Small intestine (tissue), 7 donors: ENCODE data around the gene TOGARAM1. TPM values are rescaled to one million over a fixed set of nuclear protein-coding genes. Genes with fewer than 3 reads are reported as not detected.

Experiments used
- DNase-seq, 2 donors: peaks; one replicate each; pipeline versions ENCODE4 v3.0.0 to v3.0.0-alpha.2; 2013
- FAIRE-seq: peaks from 2 replicates; lab custom pipeline; 2012; peaks lifted over from hg19 to GRCh38; lab: Jason Lieb, UNC
- H3K27ac ChIP-seq, 3 donors: one replicate each; pipeline ENCODE4 v1.5.1; 2013; ENCODE audit warnings: low read length in 2 of 3, mild to moderate bottlenecking in 2 of 3, control low read depth in 1 of 3, inconsistent platforms in 1 of 3, low read depth in 1 of 3, moderate library complexity in 1 of 3
- H3K27me3 ChIP-seq, 3 donors: one replicate each; pipeline ENCODE4 v1.6.1; 2013; ENCODE audit warnings: low read length in 3 of 3, inconsistent platforms in 1 of 3; ENCODE audit not compliant: control insufficient read depth in 3 of 3, insufficient read depth in 3 of 3
- H3K36me3 ChIP-seq, 3 donors: one replicate each; pipeline ENCODE4 v1.6.1; 2013; ENCODE audit warnings: low read length in 3 of 3, inconsistent platforms in 1 of 3, low read depth in 1 of 3, mild to moderate bottlenecking in 1 of 3, moderate library complexity in 1 of 3; ENCODE audit not compliant: control insufficient read depth in 3 of 3, insufficient read depth in 2 of 3
- H3K4me1 ChIP-seq, 3 donors: one replicate each; pipeline ENCODE4 v1.6.1; 2013; ENCODE audit warnings: low read length in 2 of 3, inconsistent platforms in 1 of 3, low read depth in 1 of 3, mild to moderate bottlenecking in 1 of 3, moderate library complexity in 1 of 3; ENCODE audit not compliant: control insufficient read depth in 3 of 3, insufficient read depth in 2 of 3
- H3K4me3 ChIP-seq, 3 donors: one replicate each; pipeline ENCODE4 v1.5.1; 2013; ENCODE audit warnings: low read length in 3 of 3, control low read depth in 1 of 3, inconsistent platforms in 1 of 3, low read depth in 1 of 3, mild to moderate bottlenecking in 1 of 3, moderate library complexity in 1 of 3
- H3K9me3 ChIP-seq, 2 donors: one replicate each; pipeline ENCODE4 v1.6.1; 2013; ENCODE audit warnings: low read depth in 1 of 2, low read length in 1 of 2; ENCODE audit not compliant: control insufficient read depth in 2 of 2, insufficient read depth in 1 of 2
- WGBS, 3 donors: extraction: QIAGEN DNeasy Blood & Tissue Kit; methylation state at CpG; one replicate each; pipeline ENCODE4 v1.1.7; 2013; 5-methylcytosine and 5-hydroxymethylcytosine counted together
- polyA plus RNA-seq, 4 donors: library from polyadenylated mRNA; stranded (reverse) in 3 of 4; unstranded in 1 of 4; fragments of 200-250 nt in 3 of 4; fragments of 120-200 nt in 1 of 4; gene quantifications; one replicate each; pipeline versions ENCODE4 v1.2.1 to v1.2.3, GENCODE V29; 2013
- donor health status: healthy with polysubstance abuse.
- donor health status: control.
- donor health status: control.
- donor health status: Bipolar disorder and iron deficiency.
- donor health status: healthy.

The TOGARAM1 gene
- polyA plus RNA-seq, 4 donors, result 2.4 to 22.1 (median 7.9) TPM

DNA sequence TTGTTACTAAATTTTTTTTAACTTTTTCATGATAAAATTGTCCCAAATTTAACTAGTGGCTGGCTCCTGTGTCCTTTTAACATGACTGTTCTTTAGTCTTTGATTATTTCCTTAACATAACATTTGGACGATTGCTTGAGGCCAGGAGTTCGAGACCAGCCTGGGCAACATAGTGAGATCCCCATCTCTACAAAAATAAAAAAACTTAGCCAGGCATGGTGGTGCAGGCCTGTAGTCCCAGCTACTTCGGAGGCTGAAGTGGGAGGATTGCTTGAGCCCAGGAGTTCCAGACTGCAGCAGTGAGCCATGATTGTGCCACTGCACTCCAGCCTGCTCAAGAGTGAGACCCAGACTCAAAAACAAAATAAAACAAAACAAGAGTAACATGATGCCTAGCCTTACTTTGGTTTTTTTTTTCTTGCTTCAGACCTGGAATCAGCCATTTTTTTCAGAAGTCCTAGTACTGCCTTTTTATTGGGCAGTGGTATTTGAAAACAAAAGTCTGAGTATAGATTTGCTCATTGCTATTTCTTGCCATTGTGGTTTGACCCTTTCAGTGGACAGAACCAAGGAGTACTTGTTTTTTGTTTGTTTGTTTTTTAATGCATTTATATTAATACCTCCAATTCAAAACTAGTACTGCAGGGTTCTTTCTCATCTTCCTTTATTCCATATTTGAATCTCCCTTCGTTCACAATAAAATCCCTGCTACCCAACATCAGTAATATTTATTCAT lies 4.8 kb downstream of the TOGARAM1 start:
- FAIRE-seq, result no peak
- H3K4me1 ChIP-seq, result peaks cover 2 to 23% (median 8%) of the 10 kb centered on the region in 3 donors
- peaks cover 0 to 2% of the 10 kb centered on the region in 2 donors for H3K9me3 ChIP-seq
- 77 to 87% (median 78%) methylated on average over 4 of the region's 4 CpGs for whole genome bisulfite sequencing, 3 donors
- DNase-seq, result no peak
- H3K27me3 ChIP-seq, result no peaks in the 10 kb centered on the region
- H3K36me3 ChIP-seq, result peaks cover 0 to 9% (median 0%) of the 10 kb centered on the region in 3 donors
- H3K27ac ChIP-seq, result no peak overlapping the region
- H3K4me3 ChIP-seq, result peak overlapping the region in 2 of 3 donors; percentile 4 to 24

DNA sequence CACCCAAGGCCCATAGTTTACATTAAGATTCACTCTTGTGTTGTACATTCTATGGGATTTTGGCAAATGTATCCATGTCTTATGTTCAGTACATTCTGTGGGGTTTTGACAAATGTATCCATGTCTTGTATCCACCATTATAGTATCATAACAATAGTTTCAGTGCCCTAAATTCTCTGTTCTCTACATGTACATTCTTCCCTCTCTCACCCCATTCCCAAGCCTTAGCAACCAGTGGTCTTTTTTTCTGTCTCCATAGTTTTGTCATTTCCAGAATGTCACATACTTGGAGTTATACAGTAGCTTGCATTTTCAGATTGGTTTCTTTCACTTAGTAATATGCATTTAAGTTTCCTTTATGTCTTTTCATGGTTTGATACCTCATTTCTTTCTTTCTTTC lies 6.7 kb downstream of the TOGARAM1 start:
- peaks cover 2 to 16% (median 3%) of the 10 kb centered on the region in 3 donors for H3K4me1 ChIP-seq
- DNase-seq (no peak), FAIRE-seq (no peak)
- H3K27ac ChIP-seq, result no peak overlapping the region
- H3K36me3 ChIP-seq, result peaks cover 0 to 9% (median 0%) of the 10 kb centered on the region in 3 donors
- no peak overlapping the region for H3K4me3 ChIP-seq
- H3K27me3 ChIP-seq, result no peaks in the 10 kb centered on the region
- peaks cover 0 to 2% of the 10 kb centered on the region in 2 donors for H3K9me3 ChIP-seq

DNA sequence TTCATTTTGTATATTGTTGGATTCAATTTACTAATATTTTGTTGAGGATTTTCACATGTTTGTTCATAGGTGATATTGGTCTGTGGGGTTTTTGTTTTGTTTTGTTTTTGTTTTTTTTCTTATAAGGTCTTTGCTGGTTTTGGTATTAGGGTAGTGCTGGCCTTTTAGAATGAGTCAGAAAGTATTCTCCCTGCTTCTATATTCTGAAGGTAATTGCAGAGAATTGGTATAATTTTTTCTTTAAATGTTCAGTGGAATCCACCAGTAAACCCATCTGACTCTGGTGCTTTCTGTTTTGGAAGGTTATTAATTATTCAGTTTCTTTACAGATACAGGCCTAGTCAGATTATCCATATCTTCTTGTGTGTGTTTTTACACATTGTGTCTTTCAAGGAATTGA lies 8.9 kb downstream of the TOGARAM1 start:
- DNase-seq, result no peak
- Histone ChIP-seq H3K4me1 (peaks cover 0 to 13% (median 2%) of the 10 kb centered on the region in 3 donors), H3K4me3 (no peak overlapping the region), H3K27ac (no peak overlapping the region), H3K9me3 (peaks cover 0 to 2% of the 10 kb centered on the region in 2 donors), H3K36me3 (peaks cover 0 to 9% (median 0%) of the 10 kb centered on the region in 3 donors), H3K27me3 (no peaks in the 10 kb centered on the region)
- no peak for FAIRE-seq

DNA sequence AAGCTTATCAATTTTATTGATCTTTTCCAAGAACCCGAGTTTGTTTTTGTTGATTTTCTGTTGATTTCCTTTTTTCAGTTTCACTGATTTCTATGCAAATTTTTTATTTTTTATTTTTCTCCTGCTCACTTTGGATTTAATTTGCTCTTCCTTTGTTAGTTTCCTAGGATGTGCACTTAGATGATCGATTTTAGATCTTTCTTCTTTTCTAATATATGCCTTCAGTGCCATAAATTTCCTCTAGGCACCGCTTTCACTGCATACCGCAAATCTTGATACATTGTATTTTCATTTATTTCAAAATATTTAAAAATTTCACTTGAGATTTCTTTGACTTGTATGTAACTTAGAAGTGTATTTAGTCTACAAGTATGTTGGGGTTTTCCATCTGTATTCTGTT lies 9.5 kb downstream of the TOGARAM1 start:
- FAIRE-seq, result no peak

DNA sequence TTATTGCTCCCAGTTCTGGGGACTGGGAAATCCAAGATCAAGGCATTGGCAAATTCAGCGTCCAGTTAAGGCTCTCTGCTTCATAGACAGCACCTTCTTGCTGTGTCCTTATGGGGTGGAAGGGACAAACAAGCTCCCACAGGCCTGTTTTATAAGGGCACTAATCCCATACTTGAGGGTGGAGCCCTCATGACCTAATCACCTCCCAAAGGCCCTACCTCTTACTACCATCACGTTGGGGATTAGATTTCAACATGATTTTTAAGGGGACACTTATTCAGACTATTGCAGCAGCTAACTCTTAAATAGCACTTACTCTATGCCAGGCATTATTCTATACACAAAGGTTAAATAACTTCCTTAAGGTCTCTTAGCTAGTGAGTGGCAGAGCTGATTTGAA lies 17.3 kb downstream of the TOGARAM1 start:
- peaks cover 0 to 6% (median 0%) of the 10 kb centered on the region in 3 donors for H3K36me3 ChIP-seq
- 67 to 77% (median 69%) methylated on average over 2 of the region's 2 CpGs for WGBS, 3 donors
- H3K4me3 ChIP-seq, result no peak overlapping the region
- H3K4me1 ChIP-seq, result no peaks in the 10 kb centered on the region
- FAIRE-seq, result no peak
- H3K27me3 ChIP-seq, result no peaks in the 10 kb centered on the region
- H3K27ac ChIP-seq, result no peak overlapping the region
- H3K9me3 ChIP-seq, result no peaks in the 10 kb centered on the region
- DNase-seq, result no peak

More for the DNA sequence above, 9.5 kb downstream of the TOGARAM1 start:
- WGBS, 3 donors, result 87 to 90% (median 88%) methylated on average over 4 of the region's 4 CpGs
- Histone ChIP-seq H3K27ac (no peak overlapping the region), H3K4me3 (no peak overlapping the region), H3K9me3 (peaks cover 0 to 2% of the 10 kb centered on the region in 2 donors), H3K36me3 (peaks cover 0 to 9% (median 0%) of the 10 kb centered on the region in 3 donors), H3K27me3 (no peaks in the 10 kb centered on the region), H3K4me1 (peaks cover 0 to 13% (median 2%) of the 10 kb centered on the region in 3 donors)
- DNase-seq, result no peak

DNA sequence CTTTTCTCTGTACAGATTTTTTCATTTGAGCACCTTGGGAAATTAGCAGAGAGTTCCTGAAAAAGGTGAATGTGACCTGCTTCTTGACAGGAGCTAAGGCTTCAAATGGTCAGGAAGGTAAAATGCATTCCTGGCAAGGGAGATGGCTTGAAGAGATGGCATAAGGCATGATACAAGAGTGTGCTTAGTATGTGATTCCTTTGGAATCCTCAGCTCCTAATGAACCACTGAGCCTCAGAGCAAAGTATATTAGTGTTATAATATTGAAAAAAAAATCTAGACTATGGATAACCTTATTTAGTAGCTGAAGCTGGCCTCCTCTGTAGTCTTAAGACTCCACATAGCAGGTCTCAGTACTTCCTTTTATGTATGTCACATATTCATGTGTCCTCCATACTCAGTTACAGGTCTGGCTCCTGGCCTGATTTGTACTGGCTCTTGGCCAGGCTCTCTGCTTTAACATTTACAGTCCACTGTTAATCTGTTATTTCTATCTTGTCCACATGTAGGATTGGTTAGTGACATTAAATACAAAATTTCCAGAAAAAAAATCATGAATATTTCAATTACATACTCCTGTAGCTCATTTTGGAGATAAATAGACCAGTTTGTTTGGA lies 17.9 kb downstream of the TOGARAM1 start:
- no peak for DNase-seq
- H3K27ac ChIP-seq, result no peak overlapping the region
- H3K36me3 ChIP-seq, result peaks cover 0 to 8% (median 0%) of the 10 kb centered on the region in 3 donors
- no peaks in the 10 kb centered on the region for H3K9me3 ChIP-seq
- H3K4me3 ChIP-seq, result no peak overlapping the region
- no peaks in the 10 kb centered on the region for H3K27me3 ChIP-seq
- H3K4me1 ChIP-seq, result no peaks in the 10 kb centered on the region
- FAIRE-seq, result no peak

DNA sequence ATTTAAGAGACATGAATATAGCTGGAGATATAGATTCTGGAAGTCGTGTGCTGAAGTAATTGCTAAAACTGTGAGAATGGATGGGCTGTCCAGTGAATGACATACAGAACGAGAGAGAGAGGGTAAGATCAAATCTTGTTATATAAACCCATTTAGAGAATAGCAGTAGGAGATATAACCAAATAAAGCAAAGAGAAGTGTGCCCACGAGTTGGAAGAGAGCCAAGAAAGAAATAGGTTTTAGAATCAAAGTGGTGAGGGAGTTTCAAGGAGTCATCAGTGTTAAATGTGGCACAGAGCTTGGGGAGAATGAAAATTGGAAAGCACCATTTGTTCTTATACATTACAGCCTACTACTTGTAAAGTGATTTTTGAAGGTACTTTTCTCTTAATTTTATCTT lies 19.2 kb downstream of the TOGARAM1 start:
- no peaks in the 10 kb centered on the region for H3K27me3 ChIP-seq
- WGBS, 3 donors, result 81 to 89% (median 82%) methylated on average over 3 of the region's 3 CpGs
- H3K27ac ChIP-seq, result no peak overlapping the region

DNA sequence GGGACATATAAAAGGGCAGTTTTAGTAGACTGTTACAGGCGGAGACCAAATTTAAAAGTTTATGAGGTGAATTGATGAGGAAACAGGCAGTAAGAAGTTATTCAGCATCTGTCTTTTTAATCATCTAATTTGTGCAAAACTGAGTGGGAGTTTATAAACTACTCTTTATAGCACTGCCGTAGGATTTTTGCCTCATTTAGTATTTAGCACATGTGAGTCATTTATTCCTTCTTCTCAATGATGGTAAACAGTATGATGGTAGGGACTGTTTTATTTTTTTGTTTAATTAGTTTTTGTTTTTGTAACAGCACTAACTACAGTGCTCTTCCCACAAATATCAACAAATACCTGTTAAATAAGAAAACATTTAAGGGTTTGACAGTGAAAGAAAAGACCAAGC lies 20.6 kb downstream of the TOGARAM1 start:
- H3K27ac ChIP-seq, result no peak overlapping the region
- 74 to 89% (median 88%) methylated on average over 2 of the region's 2 CpGs for WGBS, 3 donors
- H3K4me1 ChIP-seq, result no peaks in the 10 kb centered on the region
- H3K27me3 ChIP-seq, result no peaks in the 10 kb centered on the region
- no peak overlapping the region for H3K4me3 ChIP-seq
- FAIRE-seq (no peak), DNase-seq (no peak)
- no peaks in the 10 kb centered on the region for H3K9me3 ChIP-seq
- H3K36me3 ChIP-seq, result peaks cover 0 to 9% (median 0%) of the 10 kb centered on the region in 3 donors

More for the DNA sequence above, 19.2 kb downstream of the TOGARAM1 start:
- peaks cover 0 to 9% (median 0%) of the 10 kb centered on the region in 3 donors for H3K36me3 ChIP-seq
- H3K9me3 ChIP-seq, result no peaks in the 10 kb centered on the region
- DNase-seq (no peak), FAIRE-seq (no peak)
- no peaks in the 10 kb centered on the region for H3K4me1 ChIP-seq
- no peak overlapping the region for H3K4me3 ChIP-seq
